ENCODE data around the gene CRABP1. TPM values are rescaled to one million over a fixed set of nuclear protein-coding genes. Genes with fewer than 3 reads are reported as not detected.

CRABP1 gene
- total RNA-seq, 6 experiments from 2014 or later = not detected

DNA sequence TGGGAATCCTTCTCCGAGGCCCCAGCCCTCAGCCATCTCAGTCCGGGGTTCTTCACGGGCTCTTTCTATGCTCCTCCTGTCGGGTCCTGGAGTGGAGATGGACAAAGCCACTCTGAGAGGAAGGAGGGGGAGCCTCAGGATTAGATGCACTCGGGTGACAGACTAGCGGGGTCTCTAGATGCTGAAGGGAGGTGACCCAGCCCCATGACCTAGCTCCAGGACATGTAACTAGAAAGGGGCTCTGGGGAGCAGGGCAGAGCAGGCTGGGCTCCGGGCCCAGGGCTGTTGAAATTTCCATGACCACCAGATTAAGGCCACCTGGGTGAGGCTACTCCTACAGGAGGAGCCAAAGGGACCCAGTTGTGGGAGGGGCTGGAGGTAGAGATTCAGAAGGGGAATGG lies 26.0 kb upstream of the CRABP1 start:
- Histone ChIP-seq H3K27me3 (no peaks in the 10 kb centered on the region), H3K36me3 (no peaks in the 10 kb centered on the region), H3K4me3 (no peak overlapping the region), H3K27ac (no peak overlapping the region), H3K9me3 (no peaks in the 10 kb centered on the region), H3K4me1 (no peaks in the 10 kb centered on the region)
- intact Hi-C loops (cut with DNase I) = loop anchor here in 1 of 2 donors (5.0 kb wide), 1 partner anchor 108 kb away; no protein-coding TSS in a partner anchor
- ATAC-seq (no peak), DNase-seq (no peak)
- TF ChIP-seq CTCF (IDR thresholded peaks at IDR 0.05) = no peak
- no peak for TF ChIP-seq POLR2A (IDR thresholded peaks at IDR 0.05)
- WGBS (ENCODE audit: insufficient coverage, low coverage, low lambda C conversion rate, missing lambda C conversion rate) = 57% methylated on average over 5 of the region's 7 CpGs

- TF ChIP-seq CTCF (IDR thresholded peaks at IDR 0.05) (peak in 1 of 4 donors; percentile 15), POLR2A (IDR thresholded peaks at IDR 0.05) (no peak)
- no peak overlapping the region for H3K27ac ChIP-seq
- no peaks in the 10 kb centered on the region for H3K9me3 ChIP-seq
- no peaks in the 10 kb centered on the region for H3K36me3 ChIP-seq
- no peak overlapping the region for H3K4me3 ChIP-seq
- DNase-seq (no peak), ATAC-seq (no peak)
- no CpG with 5 or more reads among the region's 7 CpGs for WGBS (ENCODE audit: insufficient coverage, low coverage, low lambda C conversion rate, missing lambda C conversion rate)
- H3K4me1 ChIP-seq = no peaks in the 10 kb centered on the region
- intact Hi-C loops (cut with DNase I) = loop anchor here in 1 of 2 donors (5.0 kb wide), 1 partner anchor 102 kb away; no protein-coding TSS in a partner anchor
- H3K27me3 ChIP-seq = no peaks in the 10 kb centered on the region
These were observed 24.4 kb upstream of the CRABP1 start for GRCh38 chr15:78315686-78316282.

GRCh38 chr15:78316283-78317083 lies 23.7 kb upstream of the CRABP1 start:
- Histone ChIP-seq H3K4me1 (no peaks in the 10 kb centered on the region), H3K27me3 (no peaks in the 10 kb centered on the region), H3K4me3 (no peak overlapping the region), H3K9me3 (no peaks in the 10 kb centered on the region), H3K36me3 (no peaks in the 10 kb centered on the region), H3K27ac (no peak overlapping the region)
- no peak for TF ChIP-seq POLR2A (IDR thresholded peaks at IDR 0.05)
- TF ChIP-seq CTCF (IDR thresholded peaks at IDR 0.05) = no peak
- no peak for DNase-seq
- no peak for ATAC-seq
- intact Hi-C loops (cut with DNase I) = loop anchor here in 1 of 2 donors (5.0 kb wide), 1 partner anchor 101 kb away; no protein-coding TSS in a partner anchor
- 79% methylated on average over 10 of the region's 17 CpGs for WGBS (ENCODE audit: insufficient coverage, low coverage, low lambda C conversion rate, missing lambda C conversion rate)

DNA sequence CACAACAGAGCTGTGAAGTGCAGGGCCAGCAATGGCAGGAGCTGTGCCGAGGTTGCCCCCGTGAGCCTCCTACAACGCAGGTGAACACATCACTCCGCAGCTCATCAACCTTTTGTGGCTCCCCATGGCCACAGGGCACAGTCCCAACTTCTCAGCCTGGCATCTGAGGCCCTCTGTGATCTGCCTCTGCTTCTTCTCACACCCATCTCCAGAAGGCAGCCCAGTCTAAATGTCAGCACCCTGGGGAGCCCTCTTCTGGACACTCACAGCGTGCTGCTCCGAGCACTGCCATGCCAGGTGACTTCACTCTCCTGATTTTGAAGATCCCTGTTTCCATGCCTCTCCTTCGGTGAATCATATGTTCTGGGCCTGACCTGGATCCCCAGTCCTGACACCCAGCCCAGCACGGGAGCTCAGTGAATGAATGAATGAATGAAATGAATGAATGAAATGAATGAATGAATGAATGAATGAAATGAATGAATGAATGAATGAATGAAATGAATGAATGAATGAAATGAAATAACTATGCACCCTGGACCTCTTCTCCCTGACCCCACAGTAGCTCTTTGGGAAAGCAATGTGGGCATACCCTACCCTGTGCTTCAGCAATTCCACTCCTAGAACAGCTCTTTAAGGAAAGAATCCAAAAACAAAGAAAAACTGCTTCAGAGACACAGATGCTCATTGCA lies 22.9 kb upstream of the CRABP1 start:
- intact Hi-C loops (cut with DNase I) = loop anchor here in 1 of 2 donors (5.0 kb wide), 1 partner anchor 100 kb away; no protein-coding TSS in a partner anchor

More for the DNA sequence above, 22.9 kb upstream of the CRABP1 start:
- 71% methylated on average over 1 of the region's 8 CpGs for WGBS (ENCODE audit: insufficient coverage, low coverage, low lambda C conversion rate, missing lambda C conversion rate)
- Histone ChIP-seq H3K4me1 (no peaks in the 10 kb centered on the region), H3K36me3 (no peaks in the 10 kb centered on the region), H3K9me3 (no peaks in the 10 kb centered on the region), H3K27ac (no peak overlapping the region), H3K27me3 (no peaks in the 10 kb centered on the region), H3K4me3 (no peak overlapping the region)
- ATAC-seq (peak in 2 of 4 donors; percentile 14 to 16), DNase-seq (no peak)
- TF ChIP-seq CTCF (IDR thresholded peaks at IDR 0.05) (peak in 1 of 4 donors; percentile 14), POLR2A (IDR thresholded peaks at IDR 0.05) (no peak)

Measured in right lobe of liver (tissue), 6 donors.